ENCODE measurements around the gene FBXO44. TPM values are rescaled to one million over a fixed set of nuclear protein-coding genes. Genes with fewer than 3 reads are reported as not detected.

The FBXO44 gene
- total RNA-seq, 1 experiment from 2014 or later: 60.9 TPM

- Histone ChIP-seq H3K9me2 (ENCODE audit: insufficient read depth) (no peaks in the 10 kb centered on the region), H2AFZ (ENCODE audit: low read depth, low read length, poor library complexity, severe bottlenecking) (no peak overlapping the region), H4K20me1 (ENCODE audit: insufficient read depth) (no peaks in the 10 kb centered on the region), H3K4me2 (ENCODE audit: low read length) (no peak overlapping the region), H3K79me2 (ENCODE audit: insufficient read depth, low read length) (peaks cover 7% of the 10 kb centered on the region; the same call in 1 of the 2 replicates), H3K4me1 (ENCODE audit: control insufficient read depth in 1 of 2, insufficient read depth in 2 of 2, low read length in 2 of 2) (peaks cover 23 to 44% of the 10 kb centered on the region in 2 experiments; a peak in 3 of 4 replicates), H3K4me3 (replicated peaks in 1 of 2; ENCODE audit: low read depth in 1 of 2, low read length in 2 of 2) (no peak overlapping the region), H3K9me3 (ENCODE audit: control insufficient read depth in 1 of 2, insufficient read depth in 1 of 2, low read depth in 1 of 2, low read length in 2 of 2) (no peaks in the 10 kb centered on the region), H3K36me3 (ENCODE audit: control insufficient read depth in 1 of 2, insufficient read depth in 2 of 2, low read length in 2 of 2) (no peaks in the 10 kb centered on the region), H3K9ac (ENCODE audit: low read length) (no peak overlapping the region), H3K27me3 (ENCODE audit: insufficient read depth, low read length) (no peaks in the 10 kb centered on the region), H3K27ac (ENCODE audit: low read depth, low read length) (no peak overlapping the region)
- ATAC-seq (no peak), DNase-seq (ENCODE audit: low read depth, low spot score) (no peak)
- intact Hi-C loops (cut with micrococcal nuclease): no loop called here
- ChIA-PET RAD21 (ENCODE audit: low non-redundant PET in 1 of 2, low total read pairs in 2 of 2, uncharacterized antibody in 2 of 2, unreplicated experiment in 2 of 2) (interaction anchor here in 1 of 2 experiments (0.6 kb wide), 1 partner anchor 69 kb away, joined by 6 read pairs; no protein-coding TSS in a partner anchor), POLR2A (interaction anchor here (0.7 kb wide), 1 partner anchor 14 kb away, joined by 3 read pairs; no protein-coding TSS in a partner anchor), CTCF (interaction anchor here (0.9 to 2.5 kb wide), 2 partner anchors 64 to 70 kb away, joined by 3 to 15 read pairs; no protein-coding TSS in a partner anchor)
- TF ChIP-seq CBX3 (IDR thresholded peaks at IDR 0.05; ENCODE audit: low read depth): no peak
- TF ChIP-seq REST (IDR thresholded peaks at IDR 0.05; ENCODE audit: low read depth): no peak
- no peak for TF ChIP-seq SIN3A (IDR thresholded peaks at IDR 0.05; ENCODE audit: low read depth)
- no peak for TF ChIP-seq ELF1 (IDR thresholded peaks at IDR 0.05; ENCODE audit: borderline replicate concordance, low read depth)
- no peak for TF ChIP-seq SRF (IDR thresholded peaks at IDR 0.05; ENCODE audit: low read depth)
- TF ChIP-seq SP1 (IDR thresholded peaks at IDR 0.05; ENCODE audit: low read depth): no peak
- no peak for TF ChIP-seq CEBPB (IDR thresholded peaks at IDR 0.05; ENCODE audit: low read depth)
- TF ChIP-seq TCF7L2 (IDR thresholded peaks at IDR 0.05; ENCODE audit: borderline replicate concordance, extremely low read depth, insufficient read depth, insufficient read length): no peak
- no peak for TF ChIP-seq CTCF (IDR thresholded peaks at IDR 0.05 in 2 of 3, conservative IDR thresholded peaks at IDR 0.05 in 1 of 3; ENCODE audit: borderline replicate concordance in 1 of 3, insufficient read depth in 1 of 3, low read depth in 2 of 3, low read length in 2 of 3)
- BruUV-seq (replicated peaks): no TSS peak
These were observed 5.4 kb upstream of the FBXO44 start for GRCh38 chr1:11649237-11649623.
